Smooth muscle cell (in vitro differentiated cells): ENCODE results near the gene PLS3. TPM values are rescaled to one million over a fixed set of nuclear protein-coding genes. Genes with fewer than 3 reads are reported as not detected.

ENCODE experiments used
- DNase-seq: peaks from one replicate; lab custom pipeline; 2025; ENCODE audit not compliant: unreplicated experiment; lab: John Stamatoyannopoulos, UW
- H2AFZ ChIP-seq: fragments of 200-600 bp; sonication (generic); 2 replicates; pipeline ENCODE4 v1.6.0; 2016; ENCODE audit warnings: antibody characterized with exemption, low read depth, mild to moderate bottlenecking
- H3F3A ChIP-seq: fragments of 200-600 bp; sonication (generic); 2 replicates; pipeline ENCODE4 v1.6.0; 2017; ENCODE audit warnings: antibody characterized with exemption, low read depth
- H3K27ac ChIP-seq: fragments of 200-600 bp; sonication (generic); 2 replicates; pipeline ENCODE4 v1.5.1; 2016; ENCODE audit warnings: low read depth, mild to moderate bottlenecking
- H3K27me3 ChIP-seq: fragments of 200-600 bp; sonication (generic); 2 replicates; pipeline ENCODE4 v1.6.1; 2016; ENCODE audit warnings: low read depth, mild to moderate bottlenecking
- H3K36me3 ChIP-seq: fragments of 200-600 bp; sonication (generic); 2 replicates; pipeline ENCODE4 v1.5.1; 2016; ENCODE audit warnings: low read depth
- H3K4me1 ChIP-seq: fragments of 200-600 bp; sonication (generic); 2 replicates; pipeline ENCODE4 v1.5.1; 2016; ENCODE audit warnings: low read depth
- H3K4me2 ChIP-seq: fragments of 200-600 bp; sonication (generic); 2 replicates; pipeline ENCODE4 v1.6.0; 2016; ENCODE audit warnings: mild to moderate bottlenecking
- H3K4me3 ChIP-seq: fragments of 200-600 bp; sonication (generic); 2 replicates; pipeline ENCODE4 v1.5.1; 2016; ENCODE audit warnings: mild to moderate bottlenecking
- H3K79me2 ChIP-seq: fragments of 200-600 bp; sonication (generic); 2 replicates; pipeline ENCODE4 v1.6.0; 2016; ENCODE audit warnings: low read depth, mild to moderate bottlenecking
- H3K9ac ChIP-seq: fragments of 200-600 bp; sonication (generic); 2 replicates; pipeline ENCODE4 v1.6.0; 2016; ENCODE audit warnings: low read depth
- H3K9me3 ChIP-seq: fragments of 200-600 bp; sonication (generic); replicated peaks from 2 replicates; pipeline ENCODE4 v1.5.1; 2016; ENCODE audit warnings: low read depth
- H4K20me1 ChIP-seq: fragments of 200-600 bp; sonication (generic); 2 replicates; pipeline ENCODE4 v1.6.0; 2016; ENCODE audit warnings: low read depth
- CTCF ChIP-seq: fragments of 200-600 bp; sonication (generic); IDR thresholded peaks from 2 replicates; pipeline ENCODE4 v1.5.1; 2017; ENCODE audit warnings: borderline replicate concordance, mild to moderate bottlenecking, antibody characterized with exemption; ENCODE audit not compliant: insufficient read depth, poor library complexity, severe bottlenecking
- WGBS: methylation state at CpG from one replicate; pipeline ENCODE4 v1.1.7; 2016; ENCODE audit warnings: low lambda C conversion rate; 5-methylcytosine and 5-hydroxymethylcytosine counted together
- polyA plus RNA-seq: library from polyadenylated mRNA; unstranded; fragments of >200 nt; fragmentation: Nextera tagmentation; extraction: Ambion mirVana; gene quantifications from 2 replicates; pipeline ENCODE4 v1.2.1, GENCODE V29; 2016
- total RNA-seq: library from RNA; depleted of rRNA; stranded (reverse); fragments of >200 nt; gene quantifications from 2 replicates; pipeline ENCODE4 v1.2.3, GENCODE V29; 2014

PLS3 gene
- total and polyA plus RNA-seq, 2 experiments from 2014 or later, result 305 to 609 TPM

GRCh38 chrX:115573185-115573584, 12.2 kb downstream of the PLS3 start:
- Histone ChIP-seq H3K9ac (no peak overlapping the region), H4K20me1 (peaks cover 54% of the 10 kb centered on the region), H3K4me3 (no peak overlapping the region), H2AFZ (no peak overlapping the region), H3K79me2 (peaks cover 100% of the 10 kb centered on the region), H3K27ac (no peak overlapping the region), H3K4me2 (no peak overlapping the region), H3K27me3 (no peaks in the 10 kb centered on the region), H3K36me3 (peaks cover 10% of the 10 kb centered on the region), H3K4me1 (no peaks in the 10 kb centered on the region), H3K9me3 (no peaks in the 10 kb centered on the region), H3F3A (no peaks in the 10 kb centered on the region)
- no peak for TF ChIP-seq CTCF
- 96% methylated on average over 2 of the region's 2 CpGs for WGBS
- no peak for DNase-seq

GRCh38 chrX:115576676-115577075, 15.7 kb downstream of the PLS3 start:
- no peak for DNase-seq
- no peak overlapping the region for H3K4me2 ChIP-seq
- peaks cover 100% of the 10 kb centered on the region for H3K79me2 ChIP-seq
- no peak overlapping the region for H3K27ac ChIP-seq
- H3K27me3 ChIP-seq, result no peaks in the 10 kb centered on the region
- no peaks in the 10 kb centered on the region for H3K9me3 ChIP-seq
- no peak overlapping the region for H3K4me3 ChIP-seq
- H3K4me1 ChIP-seq, result peaks cover 7% of the 10 kb centered on the region
- H3K9ac ChIP-seq, result no peak overlapping the region
- peaks cover 26% of the 10 kb centered on the region for H4K20me1 ChIP-seq
- no peak overlapping the region for H2AFZ ChIP-seq
- H3K36me3 ChIP-seq, result peaks cover 8% of the 10 kb centered on the region
- 95% methylated on average over 5 of the region's 5 CpGs for WGBS
- no peak for TF ChIP-seq CTCF
- H3F3A ChIP-seq, result peaks cover 9% of the 10 kb centered on the region

- no peak for TF ChIP-seq CTCF
- Histone ChIP-seq H3K4me2 (no peak overlapping the region), H4K20me1 (peaks cover 7% of the 10 kb centered on the region), H2AFZ (no peak overlapping the region), H3K4me1 (peaks cover 33% of the 10 kb centered on the region), H3K4me3 (no peak overlapping the region), H3K36me3 (peaks cover 6% of the 10 kb centered on the region), H3K27me3 (no peaks in the 10 kb centered on the region), H3F3A (peaks cover 21% of the 10 kb centered on the region), H3K9ac (no peak overlapping the region), H3K27ac (no peak overlapping the region), H3K9me3 (no peaks in the 10 kb centered on the region), H3K79me2 (peaks cover 94% of the 10 kb centered on the region)
- no peak for DNase-seq
- WGBS, result 89% methylated on average over 2 of the region's 2 CpGs
Observed at GRCh38 chrX:115579327-115579726, 18.4 kb downstream of the PLS3 start.

GRCh38 chrX:115579786-115580294, 18.9 kb downstream of the PLS3 start:
- H3K27me3 ChIP-seq, result no peaks in the 10 kb centered on the region
- no peak for DNase-seq
- peak overlapping the region; percentile 95 for H3K27ac ChIP-seq
- H3K36me3 ChIP-seq, result peaks cover 6% of the 10 kb centered on the region
- H4K20me1 ChIP-seq, result peaks cover 5% of the 10 kb centered on the region
- no peak overlapping the region for H3K4me3 ChIP-seq
- H3K4me1 ChIP-seq, result peaks cover 38% of the 10 kb centered on the region
- no peak overlapping the region for H2AFZ ChIP-seq
- H3K9ac ChIP-seq, result no peak overlapping the region
- peaks cover 25% of the 10 kb centered on the region for H3F3A ChIP-seq
- no peaks in the 10 kb centered on the region for H3K9me3 ChIP-seq
- H3K4me2 ChIP-seq, result no peak overlapping the region
- TF ChIP-seq CTCF, result no peak
- H3K79me2 ChIP-seq, result peaks cover 94% of the 10 kb centered on the region
- 88% methylated on average over 8 of the region's 8 CpGs for WGBS
